Ureter (tissue), 1 donor: Measurements from ENCODE around the gene ALG14. TPM values are rescaled to one million over a fixed set of nuclear protein-coding genes. Genes with fewer than 3 reads are reported as not detected.
"Not testable (repeated sequence)": the region's sequence is repeated elsewhere in the genome, so short reads cannot be mapped to it uniquely, and the experiment has no call there.

Source experiments
- DNase-seq: peaks from one replicate; pipeline ENCODE4 v3.0.0-alpha.2; 2020; ENCODE audit warnings: low spot score
- total RNA-seq: library from RNA; stranded (reverse); gene quantifications from one replicate; pipeline ENCODE4 v1.2.4, GENCODE V29; 2023
- donor health status: DM: yes; HTN: yes; CAD: no.

ALG14 gene
- total RNA-seq, 1 donor from 2014 or later, result 12.6 TPM

DNA sequence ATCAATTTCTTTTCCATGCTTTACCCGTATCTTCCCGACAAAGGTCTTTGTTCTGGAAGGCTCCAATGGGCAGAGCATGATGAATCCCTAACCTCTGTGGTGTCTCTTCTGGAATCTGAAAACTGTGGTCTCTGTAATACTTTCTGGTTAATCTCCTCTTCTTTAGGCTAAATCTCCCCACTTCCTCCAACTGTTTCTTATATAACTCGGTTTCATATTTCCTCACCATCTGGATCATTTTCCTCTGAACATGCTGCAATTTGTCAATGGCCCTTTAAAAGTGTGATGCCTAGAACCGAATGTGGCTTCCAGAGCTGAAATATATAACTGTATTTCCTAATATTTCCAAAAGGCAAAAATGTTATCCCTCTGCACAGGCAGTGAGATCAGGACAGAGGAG is 66.1 kb downstream of the ALG14 start:
- no peak for DNase-seq

DNA sequence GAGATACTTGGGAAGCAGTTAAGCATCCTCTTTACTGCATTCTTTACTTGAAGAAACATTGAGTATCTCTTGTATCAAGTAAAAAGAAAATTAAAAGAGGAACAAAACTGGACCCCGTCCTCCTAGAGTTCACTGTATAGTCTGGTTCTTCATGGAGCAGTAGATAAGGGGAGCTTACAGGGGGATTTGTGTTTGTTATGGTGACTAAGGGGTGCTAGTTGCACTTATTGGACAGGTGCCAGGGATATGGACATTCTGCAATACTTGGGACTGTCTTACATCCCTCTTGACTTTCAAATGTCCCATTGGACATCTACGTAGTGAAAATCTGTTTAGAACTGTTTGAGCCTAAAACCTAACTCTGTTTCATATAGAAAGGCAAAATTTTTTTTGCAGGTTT is 67.2 kb downstream of the ALG14 start:
- no peak for DNase-seq

DNA sequence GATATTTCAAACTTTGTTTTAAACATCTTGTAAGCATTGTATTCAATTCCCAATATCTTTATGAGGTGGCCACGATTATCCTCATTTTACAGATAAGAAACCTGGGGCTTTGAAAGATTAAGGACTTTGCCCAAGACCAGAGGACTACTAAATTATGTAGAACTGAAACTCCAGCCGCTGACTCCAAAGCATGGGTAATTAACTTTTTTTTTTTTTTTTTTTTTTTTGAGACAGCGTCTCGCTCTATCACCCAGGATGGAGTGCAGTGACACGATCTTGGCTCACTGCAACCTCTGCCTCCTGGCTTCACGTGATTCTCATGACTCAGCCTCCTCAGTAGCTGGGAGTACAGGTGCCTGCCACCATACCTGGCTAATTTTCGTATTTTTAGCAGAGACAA is 68.7 kb downstream of the ALG14 start:
- DNase-seq, result no peak

DNA sequence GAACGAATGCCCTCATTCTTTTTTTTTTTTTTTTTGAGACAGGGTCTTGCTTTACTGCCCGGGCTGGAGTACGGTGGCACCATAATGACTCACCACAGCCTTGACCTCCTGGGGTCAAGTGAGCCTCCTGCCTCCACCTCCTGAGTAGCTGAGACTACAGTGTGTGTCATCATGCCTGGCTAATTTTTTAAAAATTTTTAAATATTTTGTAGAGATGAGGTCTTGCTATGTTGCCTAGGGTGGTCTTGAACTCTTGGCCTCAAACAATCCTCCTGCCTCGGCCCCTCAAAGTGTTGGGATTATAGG is 69.4 kb downstream of the ALG14 start:
- no peak for DNase-seq

DNA sequence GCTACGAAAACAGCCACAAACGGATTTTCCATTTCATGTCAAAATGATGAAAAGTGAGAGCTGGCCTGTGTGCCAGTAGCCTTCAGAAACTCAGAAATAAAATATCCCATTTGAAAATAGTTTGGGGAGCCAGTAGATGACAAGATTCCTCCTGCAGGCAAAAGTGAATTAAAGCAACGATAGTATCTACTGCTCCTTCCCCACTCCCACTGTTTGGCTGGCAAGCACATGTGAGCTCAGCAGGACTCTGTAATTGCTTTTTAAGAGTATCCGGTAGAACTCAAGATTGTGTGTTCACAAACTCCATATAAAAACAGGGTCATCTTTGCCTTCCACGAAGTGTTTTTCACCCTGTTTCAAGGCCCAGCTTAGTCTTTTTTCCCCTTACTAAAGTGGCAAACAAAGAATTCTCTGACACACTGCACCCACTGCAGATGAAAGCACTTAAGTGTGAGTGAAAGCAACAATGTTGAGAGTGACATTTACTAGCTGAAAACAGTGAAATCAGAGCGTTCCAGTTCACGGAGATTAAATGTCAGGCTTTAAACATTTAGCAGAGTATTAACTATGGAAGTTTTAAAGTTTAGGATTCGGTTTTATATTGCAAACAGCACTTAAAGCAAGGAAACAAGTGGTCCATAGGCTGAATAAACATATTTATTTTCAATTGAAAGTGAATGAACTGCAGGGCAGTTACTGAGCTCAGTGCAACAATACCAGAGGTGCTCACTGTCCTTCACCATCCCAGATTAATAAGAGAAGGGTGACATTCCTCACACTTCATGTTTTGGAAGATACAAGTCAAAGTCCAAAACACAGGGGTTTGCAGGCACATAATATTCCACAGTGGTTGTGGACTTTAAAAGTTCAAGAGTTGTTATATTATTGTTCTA is 70.0 kb downstream of the ALG14 start:
- DNase-seq, result no peak

DNA sequence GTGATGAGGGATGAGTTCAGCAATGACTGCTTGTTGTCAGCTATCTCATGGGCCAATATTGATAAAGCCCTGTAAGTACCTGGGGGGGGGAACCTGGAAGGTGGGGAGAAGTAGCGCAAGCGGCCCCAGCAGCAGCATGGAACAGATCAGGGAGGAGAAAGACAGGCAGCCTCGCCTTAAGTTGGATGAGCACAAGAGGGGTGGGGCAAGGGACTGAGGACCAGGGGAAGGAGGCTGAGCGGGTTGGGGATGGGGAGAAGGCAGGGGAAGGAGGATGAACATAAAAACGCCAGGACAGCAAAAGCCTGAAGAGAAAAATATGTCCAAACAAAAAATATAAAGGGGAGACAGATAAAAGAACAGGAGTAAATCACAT is 70.6 kb downstream of the ALG14 start:
- no peak for DNase-seq

DNA sequence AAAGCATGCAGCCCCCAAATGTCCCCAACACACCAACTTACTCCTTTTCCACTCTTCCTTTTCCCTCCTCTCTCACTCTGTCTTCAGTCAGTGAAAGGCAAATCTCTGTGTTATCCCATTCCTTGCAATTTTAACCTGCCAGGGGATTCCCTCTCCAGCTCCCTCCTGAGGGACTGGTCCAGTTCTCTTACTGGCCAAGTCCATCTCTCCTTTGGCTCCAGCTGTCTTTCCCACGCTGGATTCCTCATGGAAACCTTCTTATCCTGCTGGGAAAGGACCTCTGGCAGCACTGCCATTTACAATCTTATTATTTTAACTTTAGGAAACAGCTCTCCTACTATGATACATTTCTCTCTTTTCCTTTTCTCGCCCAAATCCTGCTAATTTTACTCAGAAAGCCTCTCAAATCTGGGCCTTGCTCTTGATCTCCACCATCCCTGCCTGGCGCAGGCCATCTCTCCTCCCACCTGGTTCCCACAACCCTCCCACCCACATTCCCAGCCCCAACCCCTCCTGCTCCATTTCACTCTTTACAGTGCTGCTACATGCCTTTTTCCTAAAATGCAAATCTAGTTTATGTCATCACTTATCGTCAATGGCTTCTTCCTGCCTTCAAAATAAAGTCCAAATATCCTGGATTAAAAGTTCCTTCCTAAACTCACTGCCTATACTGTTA is 73.2 kb downstream of the ALG14 start:
- no peak for DNase-seq

DNA sequence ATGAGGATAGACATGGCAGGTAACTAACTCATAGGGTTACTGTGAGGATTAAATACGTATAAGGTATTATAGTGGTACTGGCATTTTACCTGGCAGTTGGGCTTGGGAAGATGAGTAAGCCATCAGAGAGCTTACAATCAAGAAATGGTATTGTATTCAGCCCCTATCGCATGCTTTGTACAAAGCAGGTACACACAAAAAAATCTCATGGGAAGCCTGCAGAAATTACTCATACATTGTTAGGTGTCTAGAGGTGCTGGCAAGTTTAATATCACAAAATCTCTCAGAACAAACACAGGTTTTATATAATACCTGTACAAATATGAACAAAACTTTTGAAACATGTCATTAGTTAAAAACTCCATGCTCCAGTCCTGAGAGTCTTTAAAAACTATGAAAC is 74.0 kb downstream of the ALG14 start:
- no peak for DNase-seq

DNA sequence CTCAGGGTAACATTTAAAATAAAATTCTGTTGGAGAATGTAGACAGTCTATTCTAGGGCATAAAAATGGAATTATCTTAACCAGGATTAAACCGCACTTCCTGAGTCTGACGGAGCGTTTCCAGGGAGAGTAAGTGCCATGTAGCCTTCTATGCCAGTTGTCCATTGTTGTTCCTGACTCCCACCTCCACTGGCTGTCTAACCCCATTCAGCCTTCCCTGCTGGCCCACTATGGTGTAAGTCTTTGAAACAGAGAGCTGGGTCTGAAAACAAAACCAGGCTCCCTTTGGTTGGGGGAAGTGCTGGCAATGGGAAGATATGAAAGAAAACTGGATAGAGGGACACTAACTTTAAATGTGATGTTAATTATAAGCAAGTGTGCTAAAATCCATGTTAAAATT is 74.6 kb downstream of the ALG14 start:
- DNase-seq, result no peak

DNA sequence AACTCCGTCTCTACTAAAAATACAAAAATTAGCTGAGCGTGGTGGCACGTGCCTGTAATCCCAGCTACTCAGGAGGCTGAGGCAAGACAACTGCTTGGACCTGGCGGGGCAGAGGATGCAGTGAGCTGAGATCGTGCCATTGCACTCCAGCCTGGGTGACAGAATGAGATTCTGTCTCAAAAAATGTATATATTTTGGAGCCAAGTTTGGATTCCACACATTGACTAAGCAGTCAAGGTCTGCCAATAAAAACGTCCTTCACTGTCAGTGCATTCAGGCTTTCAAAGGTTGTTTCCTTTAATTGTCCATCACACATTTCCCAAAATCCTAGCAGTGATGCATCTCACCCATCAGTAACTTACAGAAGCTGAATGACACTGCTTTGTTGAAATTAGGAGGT is 77.2 kb downstream of the ALG14 start:
- not testable (repeated sequence) for DNase-seq

DNA sequence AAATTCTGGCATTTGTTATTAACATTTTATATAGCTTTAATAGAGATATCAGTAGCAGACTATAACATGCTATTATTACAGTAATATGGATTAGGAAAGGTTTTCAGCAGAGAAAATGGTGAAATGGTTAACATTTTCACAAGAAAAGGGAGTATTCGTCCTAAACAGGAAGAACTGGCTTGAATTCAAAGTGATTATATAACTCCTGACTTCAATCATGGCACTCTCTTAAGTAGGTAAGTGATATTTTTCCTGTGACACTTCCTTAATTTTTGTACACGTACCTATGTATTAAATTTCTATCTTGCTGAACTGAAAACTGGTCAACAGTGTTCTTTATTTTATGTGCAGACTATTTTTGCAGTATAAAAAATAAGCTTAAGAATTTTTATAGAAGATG is 77.9 kb downstream of the ALG14 start:
- no peak for DNase-seq

DNA sequence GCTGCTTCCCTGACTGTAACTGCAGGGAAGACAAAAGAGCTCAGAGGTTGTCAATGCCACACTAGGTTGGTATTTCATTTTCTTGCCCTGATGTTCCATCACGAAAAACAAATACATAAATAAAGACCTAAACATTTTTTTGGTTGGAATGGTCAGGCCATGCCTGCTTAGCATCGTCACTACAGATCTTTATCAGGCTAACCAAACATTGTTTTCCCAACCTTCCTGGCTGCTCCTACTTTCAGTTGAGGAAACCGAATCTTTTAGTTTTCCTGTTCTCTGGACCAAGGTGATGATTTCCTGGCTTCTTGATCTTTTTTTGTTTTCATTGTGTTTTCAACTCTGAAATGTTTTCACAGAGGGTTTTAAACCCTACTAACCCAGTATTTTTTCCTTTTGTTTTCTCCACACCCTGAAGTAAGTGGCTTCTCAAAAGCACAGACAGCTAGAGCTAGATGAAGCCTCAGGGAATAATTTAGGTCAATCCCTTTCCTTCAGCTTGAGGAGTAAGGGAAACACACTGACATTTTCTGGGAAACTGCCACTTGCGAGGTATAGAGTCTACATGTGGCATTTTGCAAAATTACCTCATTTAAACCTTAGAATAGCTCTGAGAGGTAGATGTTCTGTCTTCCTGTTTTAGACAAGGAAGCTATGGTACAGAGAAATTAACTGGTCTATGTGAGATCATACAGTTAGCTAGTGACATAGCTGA is 78.7 kb downstream of the ALG14 start:
- DNase-seq, result no peak

DNA sequence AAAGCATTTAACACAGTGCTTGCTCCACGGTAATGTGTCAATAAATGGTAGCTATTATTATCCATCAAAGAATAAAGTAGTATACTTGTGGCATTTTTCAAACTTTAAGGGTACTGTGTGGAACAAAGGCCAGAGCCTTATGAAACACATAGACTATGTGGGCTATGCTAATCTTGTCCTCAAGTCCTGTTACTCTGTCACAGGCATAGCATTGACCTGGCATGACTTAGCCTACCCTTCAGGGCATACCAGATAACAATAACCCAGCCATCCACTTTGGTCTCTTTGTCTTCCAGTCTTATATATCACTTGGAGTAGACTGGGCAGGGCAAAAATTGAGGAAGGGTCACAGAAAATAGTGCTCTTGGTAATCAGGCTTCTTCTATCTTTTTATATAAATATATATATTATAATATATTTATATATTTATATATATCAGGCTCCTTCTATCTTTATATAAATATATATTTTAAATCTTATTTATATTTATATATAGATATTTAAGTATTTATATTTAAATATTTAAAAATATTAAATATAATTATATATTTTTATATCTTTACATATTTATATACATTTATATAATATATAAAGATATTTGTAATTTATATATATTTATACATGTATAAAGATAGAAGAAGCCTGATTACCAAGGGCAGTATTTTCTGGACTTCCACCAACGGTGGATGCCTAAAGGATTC is 79.7 kb downstream of the ALG14 start:
- no peak for DNase-seq

DNA sequence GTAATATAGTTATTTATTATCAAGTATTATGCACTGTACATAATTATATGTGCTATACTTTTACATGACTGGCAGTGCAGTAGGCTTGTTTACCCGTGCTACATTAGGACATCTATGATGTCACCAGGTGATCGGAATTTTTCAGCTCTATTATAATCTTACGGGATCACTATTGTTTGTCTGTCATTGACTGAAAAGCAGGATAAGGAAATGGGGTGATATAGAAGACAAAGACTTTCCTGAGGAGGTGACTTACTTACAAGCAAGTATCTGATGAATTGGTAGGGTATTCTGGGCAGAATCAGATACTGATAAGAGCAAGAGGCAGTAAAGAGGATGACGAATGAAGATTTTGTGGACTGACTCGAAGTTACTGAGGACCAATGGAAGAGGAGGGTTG is 80.6 kb downstream of the ALG14 start:
- no peak for DNase-seq

DNA sequence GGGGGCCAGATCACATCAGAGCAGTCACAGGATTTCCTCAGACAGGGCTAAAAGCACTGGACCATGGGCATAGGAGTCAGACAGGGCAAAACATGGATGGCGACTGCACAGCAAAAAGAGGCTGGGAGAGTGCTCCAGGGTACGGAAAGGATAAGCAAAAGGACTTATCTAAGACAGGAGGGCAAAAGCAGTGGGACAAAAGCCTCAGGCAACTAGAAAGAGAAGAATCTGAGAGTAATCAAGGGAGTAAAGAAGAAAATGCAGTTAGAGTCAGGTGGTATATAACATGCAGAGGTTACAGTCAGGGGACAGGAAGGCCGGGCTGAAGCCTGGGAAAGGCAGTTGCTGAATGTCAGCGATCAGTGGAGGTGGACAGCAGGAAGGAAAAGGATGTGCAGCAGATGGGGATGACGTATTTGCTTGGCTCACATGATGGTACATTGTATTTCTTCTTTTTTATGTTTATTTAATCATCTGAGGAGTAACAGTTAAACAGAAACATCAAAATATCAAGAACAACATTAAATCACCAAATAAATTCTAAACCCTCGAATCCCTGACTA is 82.8 kb downstream of the ALG14 start:
- DNase-seq, result no peak

DNA sequence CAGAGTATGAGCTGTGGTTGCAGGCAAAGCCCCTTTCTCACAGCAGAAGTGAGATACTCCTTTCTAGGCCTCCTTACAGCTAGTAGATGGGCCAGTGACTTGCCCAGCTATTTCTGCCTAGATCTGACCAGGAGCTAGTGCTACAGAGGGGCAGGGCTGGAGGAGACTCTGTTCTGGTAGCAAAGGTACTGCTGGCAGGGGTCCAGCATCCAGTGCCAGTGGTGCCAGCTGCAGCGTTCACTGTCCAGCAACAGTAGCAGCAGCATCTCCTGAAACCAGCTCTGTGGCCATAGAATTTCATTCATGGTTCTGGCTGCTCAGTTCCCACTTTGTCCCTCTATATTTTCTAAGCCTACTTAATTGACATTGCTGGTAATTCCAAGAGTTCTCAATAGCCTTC is 83.4 kb downstream of the ALG14 start:
- DNase-seq, result no peak

DNA sequence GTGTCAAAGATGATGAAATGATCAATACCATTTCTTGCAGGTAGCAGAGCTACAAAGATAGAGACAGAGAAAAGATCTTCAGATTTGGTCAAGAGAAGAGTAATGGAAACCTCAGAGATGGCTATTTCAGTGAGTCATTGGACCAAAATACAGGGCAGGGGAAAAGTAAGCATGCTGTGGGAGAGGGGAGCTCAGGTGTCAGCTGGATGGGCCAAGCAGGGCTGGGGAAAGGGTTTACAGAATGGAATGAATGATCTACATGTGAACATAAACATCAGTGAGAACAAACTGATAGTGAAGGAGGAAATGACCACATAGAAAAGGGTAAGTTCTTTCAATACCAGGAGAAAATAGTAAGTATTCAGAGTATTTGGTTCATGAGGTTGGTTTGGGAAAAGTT is 84.4 kb downstream of the ALG14 start:
- DNase-seq, result no peak

DNA sequence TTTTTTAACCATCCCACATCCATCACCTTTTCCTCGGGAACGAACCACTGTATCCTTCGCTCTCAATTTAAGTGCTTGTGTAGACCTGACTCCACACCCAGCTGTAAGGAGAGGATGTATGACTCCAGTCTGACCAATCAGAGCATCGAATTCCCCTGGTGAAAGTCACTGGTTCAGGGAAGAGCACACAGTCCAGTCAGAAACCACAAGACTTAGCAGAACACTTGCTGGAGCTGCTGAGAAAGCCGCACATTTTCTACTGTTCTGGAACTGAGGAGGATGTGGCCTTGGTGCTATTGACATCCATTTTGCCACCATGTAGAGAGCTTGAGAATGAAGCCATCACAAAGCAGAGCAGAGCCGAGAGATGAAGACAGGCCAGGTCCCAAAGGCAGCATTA is 86.0 kb downstream of the ALG14 start:
- DNase-seq, result no peak

DNA sequence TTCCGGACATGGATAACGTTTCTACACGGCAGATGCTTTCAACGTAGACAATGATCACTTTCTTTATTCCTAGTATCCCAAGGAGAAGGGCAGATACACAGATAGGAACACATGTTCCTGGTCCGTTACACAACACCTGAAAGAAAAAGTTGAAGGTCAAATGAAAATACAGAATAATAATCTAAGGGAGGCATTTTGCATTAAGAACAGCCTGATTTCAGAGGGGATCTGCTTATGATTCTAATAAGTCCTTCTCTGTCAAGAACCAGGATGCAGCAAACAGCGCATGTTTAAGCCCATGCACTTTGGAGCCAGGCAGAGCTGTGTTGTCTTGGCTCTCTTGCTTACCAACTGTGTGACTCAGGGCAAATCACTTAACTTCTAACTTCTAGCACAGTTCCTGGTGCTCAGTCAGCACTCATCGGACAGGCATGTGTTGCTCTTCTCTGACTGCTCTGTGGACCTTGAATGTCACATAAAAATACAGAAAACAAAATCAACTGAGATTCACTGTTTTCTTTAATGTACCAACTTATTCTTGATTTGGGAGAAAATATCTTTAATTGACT is 89.5 kb downstream of the ALG14 start:
- DNase-seq, result no peak

DNA sequence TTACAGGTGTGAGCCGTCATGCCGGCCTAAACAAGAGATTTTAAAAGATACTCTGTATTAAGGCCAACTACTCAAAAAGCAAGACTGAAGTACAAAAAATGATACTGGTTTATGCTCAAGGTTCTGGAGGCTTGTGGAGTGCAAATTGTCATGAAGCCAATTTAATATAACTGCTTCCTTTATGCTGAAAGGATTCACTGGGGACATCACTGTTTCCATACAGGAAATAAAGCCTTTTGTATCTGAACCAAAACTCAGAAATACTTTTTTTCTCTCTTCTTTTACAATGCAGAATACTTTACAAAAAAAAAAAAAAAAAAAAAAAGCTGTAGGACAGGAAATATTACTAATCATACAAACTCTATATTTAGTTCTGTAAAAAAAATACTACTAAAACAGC is 90.4 kb downstream of the ALG14 start:
- no peak for DNase-seq

DNA sequence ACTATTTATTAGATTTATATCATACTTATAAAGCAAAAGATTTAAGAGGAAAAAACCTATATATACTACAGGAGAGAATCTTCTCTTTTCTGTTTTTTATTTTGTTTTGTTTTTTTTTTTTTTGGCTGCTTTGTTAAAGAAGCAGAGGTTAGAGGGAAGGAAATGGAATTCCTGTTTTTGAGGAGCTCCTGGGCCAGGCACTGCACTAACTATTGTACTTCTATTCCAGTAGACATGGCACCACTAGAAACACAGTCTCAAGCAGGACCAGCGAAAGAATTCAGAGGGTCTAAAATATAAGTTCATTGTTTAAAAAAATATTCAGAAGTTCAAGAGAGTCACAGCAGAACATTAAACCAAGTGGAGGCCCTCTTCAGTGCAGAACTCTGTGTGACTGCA is 91.2 kb downstream of the ALG14 start:
- DNase-seq, result no peak
